KBM-7 (cell line): ENCODE results near the gene RPL18.

Experiments
- DNase-seq: peaks from one replicate; pipeline ENCODE4 v3.0.0-alpha.2; 2015
- in situ Hi-C: fragments of 300-500 bp; cut with MboI; formaldehyde crosslinking; loops from 2 replicates; pipeline ENCODE4 v1.14.3; 2020; ENCODE audit warnings: low sequenced_read_pairs, low pct_unique_long_range_greater_than_20kb, mixed read lengths

RPL18 gene

DNA sequence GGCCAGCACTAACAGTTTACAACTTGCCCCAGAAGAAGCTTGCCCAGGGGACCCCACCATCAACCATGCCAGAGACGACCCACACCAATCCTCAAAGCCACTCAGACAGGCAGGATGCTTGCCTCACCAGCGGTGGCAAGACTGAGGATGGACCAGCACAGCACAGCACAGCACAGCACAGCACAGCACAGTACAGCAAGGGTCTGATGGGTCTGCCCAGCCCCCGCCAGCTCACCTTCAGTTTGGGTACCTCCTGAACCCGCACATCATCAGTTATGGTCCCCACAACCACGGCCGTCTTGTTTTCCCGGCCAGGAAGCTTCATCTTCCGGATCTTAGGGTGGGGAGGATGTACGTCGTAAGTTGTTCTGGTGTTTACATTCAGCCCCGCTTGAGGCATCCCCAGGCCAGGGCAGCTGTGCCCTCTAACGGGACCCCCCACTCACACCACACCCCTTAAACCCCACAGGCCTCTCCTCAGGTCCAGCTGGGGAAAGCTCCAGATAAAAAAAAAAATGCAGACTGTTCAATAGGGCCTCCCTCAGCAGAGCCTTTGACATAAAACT is 2.4 kb downstream of the RPL18 start:
- no peak for DNase-seq
- in situ Hi-C loops, result no loop called here

- no peak for DNase-seq
- in situ Hi-C loops, result no loop called here
Measured at GRCh38 chr19:48616041-48616436, 2.9 kb downstream of the RPL18 start.

DNA sequence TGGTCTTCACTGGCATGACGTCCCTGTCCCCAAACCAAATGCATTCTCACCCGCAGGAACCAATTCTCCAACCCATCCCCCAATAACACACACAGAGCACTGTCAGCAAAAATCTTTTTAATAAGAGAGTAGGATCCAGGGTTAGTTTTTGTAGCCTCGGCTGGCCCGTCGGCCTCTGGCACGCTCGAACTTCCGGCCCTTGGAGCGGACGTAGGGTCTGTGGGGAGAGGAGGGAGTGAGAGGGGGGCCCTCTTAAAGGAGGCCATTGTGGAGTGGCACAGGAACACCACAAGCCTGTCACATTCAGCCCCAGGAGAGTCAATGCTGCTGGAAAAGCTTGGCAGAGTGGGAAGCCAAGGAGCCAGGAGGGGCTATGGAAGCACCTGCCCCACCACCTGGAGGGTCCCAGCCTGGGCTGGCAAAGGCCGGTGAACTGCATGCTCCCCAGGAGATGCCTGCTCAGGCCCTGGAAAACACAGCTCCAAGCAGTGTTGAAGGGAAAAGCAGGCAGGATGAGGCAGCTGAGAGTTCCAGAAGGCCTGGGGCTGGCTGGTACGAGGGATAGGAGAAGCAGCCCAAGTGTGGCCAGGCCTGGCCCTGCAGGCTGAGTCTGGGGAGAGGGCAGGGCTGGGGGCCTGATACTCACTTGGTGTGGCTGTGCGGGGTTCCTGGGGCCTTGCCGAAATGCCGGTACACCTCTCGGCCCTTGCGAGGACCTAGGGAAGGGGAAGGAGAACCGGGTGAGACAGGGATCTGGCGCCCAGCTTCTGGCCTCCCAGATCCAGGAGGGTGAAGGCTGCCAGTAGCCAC is 3.5 kb downstream of the RPL18 start:
- in situ Hi-C loops, result no loop called here
- no peak for DNase-seq

DNA sequence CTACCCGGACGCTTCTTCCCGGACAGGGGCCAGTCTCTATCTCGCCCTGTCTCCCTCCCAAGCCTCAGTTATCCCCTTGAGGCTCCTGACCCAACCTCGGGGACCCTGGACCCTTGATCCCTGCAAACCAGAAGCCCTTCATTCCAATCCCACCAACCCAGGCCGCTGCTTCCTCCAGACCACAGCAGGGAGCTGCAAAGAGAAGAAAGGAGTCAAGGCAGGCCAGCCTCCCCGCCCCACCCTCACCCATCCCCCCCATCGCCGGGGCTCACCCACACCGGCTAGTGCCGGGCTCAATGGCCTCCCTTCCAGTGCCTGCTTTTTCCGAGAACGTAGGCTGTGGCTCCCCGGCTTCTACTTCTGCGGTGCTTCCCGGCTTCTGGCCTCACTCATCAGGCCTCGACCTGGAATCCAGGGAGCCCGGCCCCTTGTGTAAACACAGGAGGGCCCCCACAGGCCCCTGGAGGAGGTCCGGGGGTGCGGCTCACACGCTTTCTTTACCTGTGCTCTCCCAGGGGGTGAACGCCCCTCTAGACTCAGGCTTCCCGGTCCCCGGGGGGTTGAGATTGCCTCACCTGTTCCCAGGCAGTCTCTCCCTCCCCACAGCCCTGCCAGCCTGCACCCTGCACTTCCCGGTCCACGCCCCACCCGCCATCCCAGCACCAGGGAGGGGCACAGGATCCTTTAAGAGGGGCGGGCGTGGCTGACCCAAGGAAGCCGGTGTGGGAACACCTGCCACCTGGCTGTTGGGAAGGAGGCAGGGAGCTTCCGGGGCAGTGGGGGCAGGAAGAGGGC is 4.3 kb downstream of the RPL18 start, which contains the start of gene FAM83E:
Gene FAM83E, minus strand, starts transcription at position 641 of the 795 bp plus-strand sequence. CDS start 1,704 bp downstream, outside the sequence.
- no peak for DNase-seq
- in situ Hi-C loops, result no loop called here

- peak; percentile 41 for DNase-seq
- in situ Hi-C loops, result no loop called here
Measured at GRCh38 chr19:48613852-48614435, 5.0 kb downstream of the RPL18 start.

GRCh38 chr19:48613024-48613851 is 5.7 kb downstream of the RPL18 start:
- peak; percentile 21 for DNase-seq
- in situ Hi-C loops, result no loop called here

- in situ Hi-C loops, result no loop called here
- no peak for DNase-seq
Measured at GRCh38 chr19:48611872-48612271, 7.1 kb downstream of the RPL18 start.

- in situ Hi-C loops, result no loop called here
- no peak for DNase-seq
Measured at GRCh38 chr19:48609571-48610108, 9.3 kb downstream of the RPL18 start.

- in situ Hi-C loops, result no loop called here
- peak; percentile 83 for DNase-seq
Measured at GRCh38 chr19:48608798-48609263, 10.1 kb downstream of the RPL18 start.

DNA sequence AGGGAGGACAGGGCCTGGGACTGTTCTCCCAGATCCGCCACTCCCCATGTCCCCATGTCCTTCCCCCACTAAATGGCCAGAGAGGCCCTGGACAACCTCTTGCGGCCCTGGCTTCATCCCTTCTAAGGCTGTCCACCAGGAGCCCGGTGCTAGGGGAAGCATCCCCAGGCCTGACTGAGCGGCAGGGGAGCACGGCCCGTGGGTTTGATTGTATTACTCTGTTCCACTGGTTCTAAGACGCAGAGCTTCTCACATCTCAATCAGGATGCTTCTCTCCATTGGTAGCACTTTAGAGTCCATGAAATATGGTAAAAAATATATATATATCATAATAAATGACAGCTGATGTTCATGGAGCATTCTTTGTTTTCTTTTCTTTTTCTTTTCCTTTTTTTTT is 11.6 kb downstream of the RPL18 start:
- in situ Hi-C loops, result no loop called here
- DNase-seq, result no peak

DNA sequence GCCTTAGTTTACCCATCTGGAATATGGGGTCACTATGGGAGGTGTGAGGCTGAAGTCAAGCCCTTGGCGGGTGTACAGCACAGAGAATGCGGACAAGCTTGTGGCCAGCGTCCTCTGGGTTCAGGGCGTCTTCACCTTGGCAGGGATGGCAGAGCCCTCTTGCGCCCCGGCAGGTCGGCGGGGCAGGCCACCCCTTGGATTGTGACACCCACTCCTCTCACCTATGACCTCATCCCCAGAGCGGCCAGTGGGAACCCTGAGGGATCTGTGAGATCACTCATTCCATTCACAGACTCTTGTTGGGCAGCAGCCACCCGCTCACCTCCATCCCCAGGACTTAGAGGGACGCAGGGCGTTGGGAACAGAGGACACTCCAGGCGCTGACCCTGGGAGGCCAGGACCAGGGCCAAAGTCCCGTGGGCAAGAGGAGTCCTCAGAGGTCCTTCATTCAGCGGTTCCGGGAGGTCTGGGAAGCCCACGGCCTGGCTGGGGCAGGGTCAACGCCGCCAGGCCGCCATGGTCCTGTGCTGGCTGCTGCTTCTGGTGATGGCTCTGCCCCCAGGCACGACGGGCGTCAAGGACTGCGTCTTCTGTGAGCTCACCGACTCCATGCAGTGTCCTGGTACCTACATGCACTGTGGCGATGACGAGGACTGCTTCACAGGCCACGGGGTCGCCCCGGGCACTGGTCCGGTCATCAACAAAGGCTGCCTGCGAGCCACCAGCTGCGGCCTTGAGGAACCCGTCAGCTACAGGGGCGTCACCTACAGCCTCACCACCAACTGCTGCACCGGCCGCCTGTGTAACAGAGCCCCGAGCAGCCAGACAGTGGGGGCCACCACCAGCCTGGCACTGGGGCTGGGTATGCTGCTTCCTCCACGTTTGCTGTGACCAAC is 12.3 kb downstream of the RPL18 start, which contains the start of gene SPACA4:
Gene SPACA4, plus strand, starts transcription at position 280 of the 896 bp plus-strand sequence. Its CDS starts 237 bp downstream, at position 517.
- in situ Hi-C loops, result no loop called here
- no peak for DNase-seq

DNA sequence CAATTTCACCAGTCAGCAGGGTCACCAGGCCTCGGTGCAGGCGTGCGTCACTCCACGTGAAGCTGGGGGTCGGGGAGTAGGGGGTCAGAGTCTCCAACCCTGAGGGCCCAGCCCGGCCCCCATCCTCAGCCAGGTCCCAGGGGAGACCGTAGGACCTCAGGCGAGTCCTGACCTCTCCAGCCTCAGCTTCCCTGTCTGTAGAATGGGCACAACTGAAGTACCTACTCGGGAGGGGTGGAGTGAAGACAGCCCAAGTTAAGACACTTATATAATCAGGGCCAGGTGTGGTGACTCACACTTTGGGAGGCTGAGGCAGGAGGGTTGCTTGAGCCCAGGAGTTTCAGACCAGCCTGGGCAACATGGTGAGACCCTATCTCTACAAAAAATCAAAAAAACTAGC is 15.1 kb downstream of the RPL18 start:
- in situ Hi-C loops, result no loop called here
- no peak for DNase-seq

- in situ Hi-C loops, result no loop called here
- DNase-seq, result no peak
Measured at GRCh38 chr19:48603449-48603848, 15.5 kb downstream of the RPL18 start.

GRCh38 chr19:48603001-48603400 is 16.0 kb downstream of the RPL18 start:
- in situ Hi-C loops, result no loop called here
- DNase-seq, result no peak

- no peak for DNase-seq
- in situ Hi-C loops, result no loop called here
Measured at GRCh38 chr19:48600679-48601417, 18.1 kb downstream of the RPL18 start.

- no peak for DNase-seq
- in situ Hi-C loops, result loop anchor here (25.0 kb wide), 1 partner anchor 262 kb away; the partner anchor contains the start of gene EMP3
Measured at GRCh38 chr19:48598996-48599700, 19.8 kb downstream of the RPL18 start.
